NT2/D1 (cell line): ENCODE data around the gene MTG1.

Experiments used
- SUZ12 ChIP-seq: IDR thresholded peaks from 2 replicates; pipeline ENCODE4 v1.6.1; 2011; ENCODE audit not compliant: insufficient read length, insufficient read depth; ENCODE audit errors: extremely low read depth
- ZNF274 ChIP-seq: IDR thresholded peaks from 2 replicates; pipeline ENCODE4 v1.6.1; 2011; ENCODE audit warnings: mild to moderate bottlenecking, low read depth, low read length

DNA sequence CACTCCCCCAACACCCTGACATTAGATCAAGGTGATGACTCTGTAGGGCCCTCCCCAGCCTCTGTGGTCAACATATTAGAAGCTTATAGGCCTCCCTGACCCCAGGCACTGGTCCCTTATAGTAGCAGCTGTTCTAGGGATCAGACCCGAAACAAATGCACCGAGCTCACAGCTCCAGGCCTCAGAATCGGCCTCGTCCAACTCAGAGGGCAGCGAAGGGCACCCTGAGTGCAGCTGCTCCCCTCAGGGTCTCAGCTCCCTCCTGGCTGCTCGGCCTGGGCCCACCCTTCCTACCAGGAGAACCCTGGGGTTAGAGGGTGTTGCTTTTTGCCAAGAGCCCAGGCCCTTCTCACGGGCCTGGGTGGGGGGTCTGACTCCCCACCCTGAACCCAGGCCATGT lies 25.8 kb upstream of the MTG1 start:
- TF ChIP-seq SUZ12 = no peak
- no peak for TF ChIP-seq ZNF274
